ENCODE measurements around the gene MAP3K12.

- TF ChIP-seq, protein P1, sequence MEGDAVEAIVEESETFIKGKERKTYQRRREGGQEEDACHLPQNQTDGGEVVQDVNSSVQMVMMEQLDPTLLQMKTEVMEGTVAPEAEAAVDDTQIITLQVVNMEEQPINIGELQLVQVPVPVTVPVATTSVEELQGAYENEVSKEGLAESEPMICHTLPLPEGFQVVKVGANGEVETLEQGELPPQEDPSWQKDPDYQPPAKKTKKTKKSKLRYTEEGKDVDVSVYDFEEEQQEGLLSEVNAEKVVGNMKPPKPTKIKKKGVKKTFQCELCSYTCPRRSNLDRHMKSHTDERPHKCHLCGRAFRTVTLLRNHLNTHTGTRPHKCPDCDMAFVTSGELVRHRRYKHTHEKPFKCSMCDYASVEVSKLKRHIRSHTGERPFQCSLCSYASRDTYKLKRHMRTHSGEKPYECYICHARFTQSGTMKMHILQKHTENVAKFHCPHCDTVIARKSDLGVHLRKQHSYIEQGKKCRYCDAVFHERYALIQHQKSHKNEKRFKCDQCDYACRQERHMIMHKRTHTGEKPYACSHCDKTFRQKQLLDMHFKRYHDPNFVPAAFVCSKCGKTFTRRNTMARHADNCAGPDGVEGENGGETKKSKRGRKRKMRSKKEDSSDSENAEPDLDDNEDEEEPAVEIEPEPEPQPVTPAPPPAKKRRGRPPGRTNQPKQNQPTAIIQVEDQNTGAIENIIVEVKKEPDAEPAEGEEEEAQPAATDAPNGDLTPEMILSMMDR (optimal IDR thresholded peaks at IDR 0.05 in 1 of 3, IDR thresholded peaks at IDR 0.05 in 1 of 3, conservative IDR thresholded peaks at IDR 0.05 in 1 of 3; ENCODE audit: extremely low read depth in 1 of 3, insufficient read depth in 2 of 3, low read length in 3 of 3): no peak
- TF ChIP-seq EZH2 (IDR thresholded peaks at IDR 0.05; ENCODE audit: low read length): no peak
Measured at GRCh38 chr12:53443955-53444354, 55.3 kb downstream of the MAP3K12 start.
